GM18520 (cell line): ENCODE data around the gene USP11.

Source experiments
- ATAC-seq: cut with Tn5 transposase; IDR thresholded peaks from one replicate; pipeline ENCODE4 v1.9.1; 2021; ENCODE audit not compliant: unreplicated experiment

USP11 gene

GRCh38 chrX:47232803-47233332 lies at the start of gene USP11:
Gene USP11, plus strand, starts transcription at chrX:47233009. Its CDS starts 35 bp downstream, at chrX:47233044.
- no peak for ATAC-seq

- no peak for ATAC-seq
Observed at GRCh38 chrX:47184486-47184885, 48.3 kb upstream of the USP11 start.

- ATAC-seq = no peak
Observed at GRCh38 chrX:47185241-47185640, 47.6 kb upstream of the USP11 start.

- no peak for ATAC-seq
Observed at GRCh38 chrX:47186096-47186740, 46.6 kb upstream of the USP11 start.

GRCh38 chrX:47187106-47187677 lies 45.6 kb upstream of the USP11 start:
- no peak for ATAC-seq

GRCh38 chrX:47189906-47190305 lies 42.9 kb upstream of the USP11 start:
- ATAC-seq = no peak

GRCh38 chrX:47190445-47191269 lies 42.2 kb upstream of the USP11 start:
- ATAC-seq = peak; percentile 50

GRCh38 chrX:47191331-47191730 lies 41.5 kb upstream of the USP11 start:
- no peak for ATAC-seq

GRCh38 chrX:47191806-47192401 lies 40.9 kb upstream of the USP11 start:
- no peak for ATAC-seq

- peak; percentile 43 for ATAC-seq
Observed at GRCh38 chrX:47193475-47194193, 39.2 kb upstream of the USP11 start, which contains the start of gene UBA1. Gene UBA1, plus strand, starts transcription at chrX:47193829. Its CDS starts 4,974 bp downstream, at chrX:47198803.

- no peak for ATAC-seq
Observed at GRCh38 chrX:47194194-47194787, 38.5 kb upstream of the USP11 start.

GRCh38 chrX:47196098-47196497 lies 36.7 kb upstream of the USP11 start:
- ATAC-seq = no peak

GRCh38 chrX:47197526-47197925 lies 35.3 kb upstream of the USP11 start:
- ATAC-seq = no peak

- no peak for ATAC-seq
Observed at GRCh38 chrX:47198026-47198686, 34.7 kb upstream of the USP11 start.

GRCh38 chrX:47198687-47199080 lies 34.1 kb upstream of the USP11 start:
- ATAC-seq = no peak

- no peak for ATAC-seq
Observed at GRCh38 chrX:47199286-47199685, 33.5 kb upstream of the USP11 start.

GRCh38 chrX:47200385-47201150 lies 32.2 kb upstream of the USP11 start:
- ATAC-seq = no peak

- ATAC-seq = no peak
Observed at GRCh38 chrX:47201345-47201944, 31.4 kb upstream of the USP11 start.

- no peak for ATAC-seq
Observed at GRCh38 chrX:47202316-47202715, 30.5 kb upstream of the USP11 start.
